HTR-8/SVneo (cell line): ENCODE data around the gene SLC6A16.
"Not testable (repeated sequence)": the region's sequence is repeated elsewhere in the genome, so short reads cannot be mapped to it uniquely, and the experiment has no call there.

Source experiments
- DNase-seq: peaks from one replicate; pipeline ENCODE4 v3.0.0; 2011; ENCODE audit warnings: low spot score, mixed read lengths; ENCODE audit not compliant: insufficient read length
- FAIRE-seq: peaks from 2 replicates; lab custom pipeline; 2011; peaks lifted over from hg19 to GRCh38; lab: Jason Lieb, UNC

Gene SLC6A16

DNA sequence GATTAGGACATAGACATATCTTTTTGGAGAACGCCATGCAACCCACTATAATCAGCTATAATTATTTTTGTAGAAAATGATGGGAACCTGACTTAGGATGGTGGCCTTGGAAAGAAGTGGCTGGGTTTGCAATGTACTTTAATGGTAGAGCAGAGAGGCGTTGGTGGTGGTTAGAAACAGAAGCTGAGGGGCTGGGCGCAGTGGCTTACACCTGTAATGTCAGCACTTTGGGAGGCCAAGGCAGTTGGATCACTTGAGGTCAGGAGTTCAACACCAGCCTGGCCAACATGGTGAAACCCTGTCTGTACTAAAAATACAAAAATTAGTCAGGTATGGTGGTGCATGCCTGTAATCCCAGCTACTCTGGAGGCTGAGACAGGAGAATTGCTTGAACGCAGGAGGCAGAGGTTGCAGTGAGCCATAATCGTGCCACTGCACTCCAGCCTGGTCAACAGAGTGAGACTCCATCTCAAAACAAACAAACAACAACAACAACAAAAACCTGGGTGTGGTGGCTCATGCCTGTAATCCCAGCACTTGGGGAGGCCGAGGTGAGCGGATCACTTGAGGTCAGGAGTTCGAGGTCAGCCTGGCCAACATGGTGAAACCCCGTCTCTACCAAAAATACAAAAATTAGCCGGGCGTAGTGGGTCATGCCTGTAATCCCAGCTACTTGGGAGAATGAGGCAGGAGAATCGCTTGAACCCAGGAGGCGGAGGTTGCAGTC is 7.9 kb upstream of the SLC6A16 start:
- not testable (repeated sequence) for FAIRE-seq, DNase-seq

DNA sequence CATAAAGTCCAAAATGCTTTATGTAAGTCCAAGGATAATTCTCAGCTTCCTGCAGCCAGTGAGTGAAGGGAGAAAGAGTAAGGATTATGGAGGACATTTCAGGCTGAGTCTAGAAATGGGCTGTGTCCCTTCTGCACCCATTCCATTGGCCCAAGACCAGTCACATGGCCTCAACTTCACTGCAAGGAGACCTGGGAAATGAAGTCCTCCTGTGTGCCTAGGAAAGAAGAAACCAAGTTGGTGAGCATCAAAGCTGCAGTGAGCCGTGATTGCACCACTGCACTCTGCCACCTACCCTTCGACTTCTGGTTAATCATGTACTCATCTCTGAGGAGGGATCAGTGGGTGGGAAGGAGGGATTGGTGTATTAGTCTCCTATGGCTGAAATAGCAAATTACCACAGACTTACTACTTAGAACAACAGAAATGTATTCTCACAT is 6.6 kb upstream of the SLC6A16 start:
- DNase-seq (peak; percentile 38), FAIRE-seq (no peak)

DNA sequence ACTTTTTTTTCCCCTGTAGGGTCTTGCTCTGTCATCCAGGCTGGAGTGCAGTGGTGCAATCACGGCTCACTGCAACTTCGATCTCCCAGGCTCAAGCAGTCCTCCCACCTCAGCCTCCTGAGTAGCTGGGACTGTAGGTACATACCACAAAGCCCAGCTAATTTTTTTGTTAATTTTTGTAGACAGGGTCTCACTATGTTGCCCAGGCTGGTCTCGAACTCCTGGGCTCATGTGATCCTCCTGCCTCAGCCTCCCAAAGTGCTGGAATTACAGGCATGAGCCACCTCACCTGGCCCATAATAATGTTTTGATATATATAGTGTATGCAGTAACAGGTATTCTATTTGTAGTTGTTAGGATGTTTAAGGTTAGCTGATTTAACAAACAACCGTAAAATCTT is 6.2 kb upstream of the SLC6A16 start:
- FAIRE-seq, DNase-seq: not testable (repeated sequence)

DNA sequence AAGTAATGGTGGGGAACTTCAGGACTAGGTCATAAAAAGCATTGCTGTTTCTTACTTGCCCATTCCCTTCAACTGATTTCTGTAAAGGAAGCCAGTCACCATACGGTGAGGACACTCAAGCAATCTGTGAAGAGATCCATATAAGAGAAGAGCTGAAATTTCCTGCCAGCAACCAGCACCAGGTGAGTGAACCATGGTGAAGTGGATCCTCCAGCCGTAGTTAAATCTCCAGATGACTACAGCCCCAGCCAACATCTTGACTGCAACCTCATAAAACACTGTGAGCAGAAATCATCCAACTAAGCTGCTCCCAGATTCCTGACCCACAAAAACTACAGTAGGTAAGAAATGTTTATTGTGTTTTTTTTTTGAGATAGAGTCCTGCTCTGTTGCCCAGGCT is 3.8 kb upstream of the SLC6A16 start:
- DNase-seq (no peak), FAIRE-seq (no peak)

DNA sequence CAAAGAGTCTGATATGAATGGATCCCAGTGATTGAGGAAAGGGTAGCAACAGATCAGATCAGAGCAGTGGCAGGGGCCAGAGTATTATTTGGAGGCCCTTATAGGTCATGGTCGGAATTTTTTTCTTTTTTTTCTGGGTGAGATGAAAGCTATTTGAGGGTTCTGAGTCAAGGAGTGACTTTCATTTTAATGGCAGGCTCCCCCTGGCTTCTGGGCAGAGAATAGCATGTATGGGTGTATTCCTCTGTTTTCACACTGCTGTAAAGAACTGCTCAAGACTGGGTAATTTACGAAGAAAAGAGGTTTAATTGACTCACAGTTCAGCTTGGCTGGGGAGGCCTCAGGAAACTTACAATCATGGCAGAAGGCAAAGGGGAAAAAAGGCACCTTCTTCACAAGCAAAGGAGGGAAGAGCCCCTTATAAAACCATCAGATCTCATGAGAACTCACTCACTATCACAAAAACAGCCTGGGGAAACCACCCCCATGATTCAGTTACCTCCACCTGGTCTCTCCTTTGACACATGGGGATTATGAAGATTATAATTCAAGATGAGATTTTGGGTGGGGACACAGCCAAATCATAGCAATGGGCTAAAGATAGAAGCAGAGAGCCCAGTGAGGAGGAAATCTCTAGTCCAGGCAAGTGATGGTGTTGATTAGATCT is 3.0 kb upstream of the SLC6A16 start:
- DNase-seq (peak; percentile 35), FAIRE-seq (no peak)

DNA sequence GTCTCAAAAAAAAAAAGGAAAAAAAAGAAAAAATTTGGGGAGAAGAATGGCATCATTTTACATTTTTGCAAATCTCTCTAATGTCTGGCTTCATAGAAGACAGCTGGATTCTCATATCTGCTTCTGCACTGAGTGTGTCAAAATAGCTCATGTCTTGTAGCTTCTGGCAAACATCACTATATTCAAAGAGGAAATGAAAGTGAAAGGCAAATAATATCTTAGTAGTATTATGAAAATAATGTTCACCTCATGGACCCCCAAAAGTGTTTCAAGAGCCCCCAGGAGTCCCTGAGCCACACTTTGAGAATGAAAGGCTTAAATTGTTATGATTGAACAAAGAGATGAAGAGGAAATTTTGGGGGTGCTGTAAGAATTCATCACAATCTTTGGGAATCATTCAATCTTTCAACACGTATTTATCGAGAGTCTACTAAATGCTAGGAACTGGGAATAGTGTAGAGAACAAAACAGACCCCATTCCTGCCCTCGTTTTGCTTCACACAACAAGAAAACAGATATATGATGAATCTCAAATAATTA is 1.2 kb upstream of the SLC6A16 start:
- DNase-seq (no peak), FAIRE-seq (no peak)

DNA sequence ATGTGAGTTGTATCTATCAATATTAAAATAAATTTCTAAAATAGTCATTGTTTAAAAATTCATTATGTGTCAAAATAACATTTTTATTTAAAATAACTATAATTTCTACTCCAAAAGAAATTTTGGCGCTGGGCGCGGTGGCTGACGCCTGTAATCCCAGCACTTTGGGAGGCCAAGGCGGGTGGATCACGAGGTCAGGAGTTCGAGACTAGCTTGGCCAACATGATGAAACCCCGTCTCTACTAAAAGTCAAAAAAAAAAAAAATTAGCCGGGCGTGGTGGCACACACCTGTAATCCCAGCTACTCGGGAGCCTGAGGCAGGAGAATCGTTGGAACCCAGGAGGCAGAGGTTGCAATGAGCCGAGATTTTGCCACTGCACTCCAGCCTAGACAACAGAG is 765 bp upstream of the SLC6A16 start:
- DNase-seq, FAIRE-seq: not testable (repeated sequence)

DNA sequence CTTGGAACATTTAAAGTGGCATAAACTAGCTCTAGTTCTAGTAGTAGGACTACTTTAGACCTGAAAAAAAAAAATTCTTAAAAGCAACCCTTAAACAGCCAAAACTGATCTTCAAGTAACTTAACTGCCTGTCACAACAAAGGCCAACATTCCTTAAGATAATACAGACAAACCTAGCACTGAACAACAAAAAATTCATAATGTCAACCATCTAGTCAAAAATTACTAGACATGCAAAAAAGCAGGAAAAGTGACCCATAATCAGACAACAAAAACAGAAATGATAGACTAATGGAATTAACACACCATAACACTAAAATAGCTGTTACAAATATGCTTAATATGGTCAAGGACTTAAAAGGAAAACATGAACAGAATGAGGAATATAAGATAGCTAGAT is 6.7 kb downstream of the SLC6A16 start:
- DNase-seq (no peak), FAIRE-seq (no peak)

DNA sequence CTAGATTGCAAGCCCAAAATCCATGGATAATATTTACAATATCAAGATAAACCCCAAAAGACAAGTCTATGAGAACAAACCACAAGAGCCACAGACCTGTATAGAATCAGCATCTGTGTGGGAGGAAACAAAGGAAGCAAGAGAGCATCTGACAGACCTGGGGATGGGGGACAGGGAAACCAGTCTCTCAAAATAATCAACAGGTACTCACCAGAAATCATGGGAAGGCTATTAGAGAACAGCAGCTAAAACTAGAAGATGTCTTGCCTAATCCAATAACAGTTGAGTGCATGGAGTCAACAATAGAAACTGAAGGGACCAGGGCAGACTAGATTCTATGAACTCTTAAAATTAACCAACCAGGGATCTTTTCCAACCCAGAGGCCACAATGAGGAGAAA is 8.7 kb downstream of the SLC6A16 start:
- no peak for FAIRE-seq
- no peak for DNase-seq

DNA sequence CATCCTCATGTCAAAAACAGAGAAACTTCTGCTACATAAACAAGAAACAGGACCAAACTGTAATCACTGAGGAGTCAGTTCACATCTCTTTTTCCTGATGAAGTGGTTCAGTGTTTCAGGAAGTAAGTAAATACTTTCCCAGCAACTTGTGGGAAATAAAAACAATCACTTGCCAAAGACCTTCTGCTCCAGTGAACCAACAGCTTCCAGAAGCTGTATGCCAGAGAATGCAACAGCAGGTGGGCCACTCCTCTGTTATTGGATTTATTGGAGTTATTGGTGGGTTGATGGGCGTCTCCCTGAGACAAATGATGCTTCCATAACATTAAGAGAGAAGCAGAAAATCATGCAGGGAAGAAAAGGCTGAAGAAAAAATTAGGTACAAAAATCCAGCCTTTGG is 9.9 kb downstream of the SLC6A16 start:
- no peak for FAIRE-seq
- no peak for DNase-seq

DNA sequence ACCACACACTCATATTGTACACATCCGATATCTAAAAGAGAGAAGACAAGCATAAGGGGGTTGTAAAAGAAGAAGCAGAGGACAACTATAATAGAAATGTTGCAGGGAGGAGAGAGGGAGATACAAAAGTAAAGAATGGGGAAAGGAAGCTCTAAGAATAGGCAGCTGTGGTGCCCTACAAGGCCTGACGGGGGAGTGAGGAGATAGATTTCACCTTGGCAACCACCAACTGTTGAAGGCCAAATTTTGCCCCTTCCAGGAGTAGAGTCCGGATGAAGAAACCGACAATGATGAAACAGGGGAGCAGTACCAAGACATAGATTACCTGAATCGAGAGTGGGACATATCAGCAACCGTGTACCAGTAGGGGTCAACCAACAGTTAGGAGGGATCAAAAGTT is 15.9 kb downstream of the SLC6A16 start:
- DNase-seq (no peak), FAIRE-seq (no peak)

DNA sequence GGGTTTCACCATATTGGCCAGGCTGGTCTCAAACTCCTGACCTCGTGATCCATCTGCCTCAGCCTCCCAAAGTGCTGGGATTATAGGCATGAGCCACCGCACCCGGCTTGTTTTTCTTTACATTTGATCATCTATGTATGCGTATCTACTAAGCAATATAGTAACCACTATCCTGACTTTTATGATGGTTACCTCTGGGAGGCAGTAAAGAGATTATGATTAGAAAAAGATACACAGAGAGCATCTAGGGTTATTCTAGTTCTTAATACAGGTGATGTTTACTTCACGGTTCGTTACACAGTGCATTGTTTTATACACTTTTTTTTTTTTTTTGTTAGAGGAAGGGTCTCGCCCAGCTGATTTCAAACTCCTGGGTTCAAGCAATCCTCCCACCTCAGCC is 18.3 kb downstream of the SLC6A16 start:
- not testable (repeated sequence) for DNase-seq, FAIRE-seq

DNA sequence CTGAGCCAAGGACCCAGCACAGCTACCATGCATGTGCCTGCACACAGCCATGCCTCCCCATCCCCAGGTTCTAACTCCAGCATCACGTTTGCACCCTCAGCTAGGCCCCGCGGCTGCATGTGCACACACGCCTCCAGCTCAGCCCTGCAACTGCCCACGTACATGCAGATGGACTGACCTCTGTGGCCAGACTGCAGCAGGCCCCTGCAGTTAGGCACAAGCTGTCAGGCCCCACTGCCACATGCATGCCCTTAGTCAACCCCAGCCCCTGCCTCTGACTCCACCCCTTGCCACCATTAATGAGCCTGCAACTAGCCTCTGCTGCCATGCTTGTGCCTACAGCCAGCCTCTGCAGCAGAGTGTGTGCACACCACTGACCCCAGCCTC is 23.1 kb downstream of the SLC6A16 start:
- FAIRE-seq (no peak), DNase-seq (no peak)

DNA sequence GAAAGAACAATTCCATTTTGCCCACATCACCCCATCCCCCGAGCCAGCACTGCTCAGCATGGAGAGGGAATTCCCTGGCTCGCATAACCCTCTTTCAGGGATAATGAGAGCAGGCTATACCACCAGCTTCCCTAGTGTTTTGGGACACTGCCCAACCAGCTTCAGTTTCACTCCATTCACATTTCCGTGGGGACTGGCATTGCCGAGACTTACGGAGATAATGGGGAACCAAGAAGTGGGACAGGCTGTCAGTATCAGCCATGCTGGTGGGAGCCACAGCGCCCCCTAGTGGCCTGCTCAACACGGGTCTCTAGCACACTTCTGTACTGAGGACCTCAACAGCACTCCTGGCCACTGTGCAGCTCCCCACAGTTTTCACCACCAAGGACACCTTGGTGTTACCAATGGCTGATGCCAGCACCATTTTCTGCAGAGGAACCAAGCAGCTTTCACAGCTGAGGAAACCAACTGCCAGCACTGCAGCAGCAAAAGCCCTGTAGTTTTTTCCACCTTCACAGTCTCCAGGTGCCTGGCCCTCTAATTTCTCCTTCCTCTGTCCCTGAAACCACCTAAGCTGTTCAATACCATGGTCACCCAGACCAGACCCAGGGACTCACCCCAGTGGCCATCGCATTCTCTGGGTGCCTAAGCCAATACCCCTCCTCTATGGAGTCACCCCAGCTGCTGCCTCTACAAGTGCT is 23.7 kb downstream of the SLC6A16 start:
- DNase-seq (peak; percentile 87), FAIRE-seq (peak; percentile 23)

DNA sequence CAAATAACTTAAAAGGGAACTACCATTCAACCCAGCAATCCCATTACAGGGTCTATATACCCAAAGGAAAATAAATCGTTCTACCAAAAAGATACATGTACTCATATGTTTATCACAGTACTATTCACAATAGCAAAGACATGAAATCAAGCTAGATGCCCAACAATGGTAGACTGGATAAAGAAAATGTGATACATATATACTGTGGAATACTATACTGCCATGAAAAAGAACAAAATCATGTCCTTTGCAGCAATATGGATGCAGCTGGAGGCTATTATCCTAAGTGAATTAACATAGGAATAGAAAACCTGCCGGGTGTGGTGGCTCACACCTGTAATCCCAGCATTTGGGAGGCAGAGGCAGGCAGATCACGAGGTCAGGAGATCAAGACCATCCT is 26.3 kb downstream of the SLC6A16 start:
- not testable (repeated sequence) for DNase-seq, FAIRE-seq

DNA sequence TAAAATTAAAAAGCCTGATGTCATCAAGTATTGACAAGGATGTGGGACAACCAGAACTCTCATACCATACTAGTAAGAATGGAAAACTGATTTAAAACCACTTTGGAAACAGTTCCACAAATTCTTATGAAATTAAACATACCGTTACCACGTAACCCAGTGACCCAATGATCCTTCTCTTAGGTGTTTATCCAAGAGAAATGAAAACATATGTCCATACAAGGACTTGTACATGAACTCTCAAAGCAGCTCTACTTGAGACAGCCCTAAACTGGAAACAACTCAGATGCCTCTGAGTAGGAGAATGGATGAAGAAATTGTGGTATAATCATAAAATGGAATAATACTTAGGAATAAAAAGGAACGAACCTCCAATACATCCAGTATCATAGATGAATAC is 27.6 kb downstream of the SLC6A16 start:
- no peak for FAIRE-seq
- no peak for DNase-seq

DNA sequence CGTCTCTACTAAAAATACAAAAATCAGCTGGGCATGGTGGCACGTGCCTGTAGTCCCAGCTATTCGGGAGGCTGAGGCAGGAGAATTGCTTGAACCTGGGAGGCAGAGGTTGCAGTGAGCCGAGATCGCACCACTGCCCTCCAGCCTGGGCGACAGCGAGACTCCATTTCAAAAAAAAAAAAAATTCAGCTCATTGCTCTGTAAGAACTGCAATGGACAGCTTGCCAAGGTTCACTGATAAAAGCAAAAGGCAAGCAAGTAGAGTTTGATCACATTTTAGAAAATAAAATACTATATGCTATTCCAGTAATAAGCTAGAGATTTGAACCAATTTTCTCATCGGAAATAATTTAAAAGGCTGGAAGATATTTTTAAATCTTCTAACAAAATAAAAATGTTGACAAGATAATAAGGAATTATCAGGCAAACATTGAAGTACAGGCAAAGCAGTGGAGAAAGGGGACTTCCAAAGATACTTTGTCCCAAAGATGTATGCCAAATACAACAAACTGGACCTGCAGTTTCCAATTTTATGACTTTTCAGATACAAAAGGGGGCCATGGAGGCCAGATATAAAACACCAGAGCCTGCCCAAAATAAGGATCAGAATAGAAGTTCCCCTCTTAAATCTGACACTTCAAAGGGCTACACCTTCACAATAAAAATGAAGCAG is 29.6 kb downstream of the SLC6A16 start:
- no peak for DNase-seq
- FAIRE-seq = no peak

DNA sequence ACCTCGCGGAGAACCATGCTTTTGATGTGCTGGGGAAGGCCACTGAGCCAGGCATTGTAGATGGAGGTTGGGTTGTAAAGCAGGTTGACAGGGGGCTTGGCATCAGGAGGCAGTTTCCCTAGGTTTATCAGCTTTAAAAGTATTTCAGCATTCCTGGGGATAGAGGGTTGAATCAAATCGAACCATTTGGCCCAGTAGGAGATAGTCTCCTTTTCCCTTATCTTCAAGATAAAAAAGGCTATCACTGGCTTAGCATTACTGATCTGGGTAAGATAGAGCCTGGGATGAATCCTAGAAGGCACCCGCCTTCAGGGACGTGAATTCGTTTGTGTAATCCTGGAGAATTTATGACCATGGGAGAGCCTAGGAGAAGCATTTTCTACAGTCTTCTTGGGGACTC is 30.6 kb downstream of the SLC6A16 start:
- DNase-seq (no peak), FAIRE-seq (no peak)

DNA sequence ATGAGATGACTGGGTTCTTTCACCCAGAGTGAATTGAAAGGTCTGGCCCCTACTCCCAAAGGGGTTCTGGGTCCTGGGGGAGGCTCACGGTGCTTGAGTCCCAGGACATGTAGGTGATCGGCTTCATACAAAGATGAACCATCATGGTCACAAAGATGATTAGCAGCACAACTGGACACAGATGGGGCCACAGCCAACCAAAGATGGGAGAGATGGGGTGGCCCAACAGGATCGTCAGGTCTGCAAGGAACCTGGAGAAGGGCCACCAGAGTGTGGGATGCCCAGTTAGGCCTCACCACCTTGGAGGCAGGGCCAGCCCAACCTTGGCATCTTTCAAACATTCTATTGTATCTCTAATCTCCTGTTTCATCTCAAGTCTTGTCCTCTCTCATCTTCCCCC is 34.5 kb downstream of the SLC6A16 start:
- no peak for FAIRE-seq
- no peak for DNase-seq

DNA sequence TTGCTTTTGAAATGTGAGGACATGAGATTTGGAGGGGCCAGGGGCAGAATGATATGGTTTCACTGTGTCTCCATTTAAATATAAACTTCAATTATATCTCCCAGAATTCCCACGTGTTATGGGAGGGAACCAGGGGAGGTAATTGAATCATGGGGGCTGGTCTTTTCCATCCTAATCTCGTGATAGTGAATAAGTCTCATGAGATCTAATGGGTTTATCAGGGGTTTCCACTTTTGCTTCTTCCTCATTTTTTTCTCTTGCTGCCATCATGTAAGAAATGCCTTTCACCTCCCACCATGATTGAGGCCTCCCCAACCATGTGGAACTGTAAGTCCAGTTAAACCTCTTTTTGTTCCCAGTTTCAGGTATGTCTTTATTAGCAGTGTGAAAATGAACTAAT is 35.7 kb downstream of the SLC6A16 start:
- DNase-seq, FAIRE-seq: not testable (repeated sequence)
